ENCODE measurements around the gene ADAMTSL2.
"Not testable (repeated sequence)": the region's sequence is repeated elsewhere in the genome, so short reads cannot be mapped to it uniquely, and the experiment has no call there.

Gene ADAMTSL2

GRCh38 chr9:133560944-133561343 lies 26.4 kb downstream of the ADAMTSL2 start:
- Mint-ChIP-seq H3K27me3 (ENCODE audit: low read depth) (peaks cover 14% of the 10 kb centered on the region), H3K4me3 (no peak overlapping the region)
- TF ChIP-seq, protein P1, sequence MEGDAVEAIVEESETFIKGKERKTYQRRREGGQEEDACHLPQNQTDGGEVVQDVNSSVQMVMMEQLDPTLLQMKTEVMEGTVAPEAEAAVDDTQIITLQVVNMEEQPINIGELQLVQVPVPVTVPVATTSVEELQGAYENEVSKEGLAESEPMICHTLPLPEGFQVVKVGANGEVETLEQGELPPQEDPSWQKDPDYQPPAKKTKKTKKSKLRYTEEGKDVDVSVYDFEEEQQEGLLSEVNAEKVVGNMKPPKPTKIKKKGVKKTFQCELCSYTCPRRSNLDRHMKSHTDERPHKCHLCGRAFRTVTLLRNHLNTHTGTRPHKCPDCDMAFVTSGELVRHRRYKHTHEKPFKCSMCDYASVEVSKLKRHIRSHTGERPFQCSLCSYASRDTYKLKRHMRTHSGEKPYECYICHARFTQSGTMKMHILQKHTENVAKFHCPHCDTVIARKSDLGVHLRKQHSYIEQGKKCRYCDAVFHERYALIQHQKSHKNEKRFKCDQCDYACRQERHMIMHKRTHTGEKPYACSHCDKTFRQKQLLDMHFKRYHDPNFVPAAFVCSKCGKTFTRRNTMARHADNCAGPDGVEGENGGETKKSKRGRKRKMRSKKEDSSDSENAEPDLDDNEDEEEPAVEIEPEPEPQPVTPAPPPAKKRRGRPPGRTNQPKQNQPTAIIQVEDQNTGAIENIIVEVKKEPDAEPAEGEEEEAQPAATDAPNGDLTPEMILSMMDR (IDR thresholded peaks at IDR 0.05; ENCODE audit: unreplicated experiment in 3 of 3): no peak

GRCh38 chr9:133561976-133562554 lies 27.6 kb downstream of the ADAMTSL2 start:
- TF ChIP-seq, protein P1 (IDR thresholded peaks at IDR 0.05; ENCODE audit: unreplicated experiment in 3 of 3): no peak
- Mint-ChIP-seq H3K27me3 (ENCODE audit: low read depth) (peaks cover 11% of the 10 kb centered on the region), H3K4me3 (no peak overlapping the region), H3K36me3 (ENCODE audit: low read depth) (no peaks in the 10 kb centered on the region), H3K4me1 (peaks cover 47% of the 10 kb centered on the region), H3K27ac (peak overlapping the region in 1 of 3 experiments; percentile 74), H3K9me3 (no peaks in the 10 kb centered on the region)

More at GRCh38 chr9:133560944-133561343, 26.4 kb downstream of the ADAMTSL2 start:
- Mint-ChIP-seq H3K36me3 (ENCODE audit: low read depth) (no peaks in the 10 kb centered on the region), H3K27ac (peak overlapping the region in 1 of 3 experiments; percentile 29), H3K4me1 (peaks cover 50% of the 10 kb centered on the region), H3K9me3 (no peaks in the 10 kb centered on the region)

GRCh38 chr9:133562611-133563290 lies 28.2 kb downstream of the ADAMTSL2 start:
- H3K27me3 Mint-ChIP-seq (ENCODE audit: low read depth): peaks cover 14% of the 10 kb centered on the region

GRCh38 chr9:133563291-133563796 lies 28.8 kb downstream of the ADAMTSL2 start:
- Mint-ChIP-seq H3K27me3 (ENCODE audit: low read depth) (peaks cover 15% of the 10 kb centered on the region), H3K27ac (peak overlapping the region in 2 of 3 experiments; percentile 46 to 82), H3K4me3 (peak overlapping the region in 2 of 3 experiments; percentile 31 to 46), H3K36me3 (ENCODE audit: low read depth) (no peaks in the 10 kb centered on the region), H3K4me1 (peaks cover 41% of the 10 kb centered on the region), H3K9me3 (no peaks in the 10 kb centered on the region)
- TF ChIP-seq, protein P1 (IDR thresholded peaks at IDR 0.05; ENCODE audit: unreplicated experiment in 3 of 3): no peak

More at GRCh38 chr9:133562611-133563290, 28.2 kb downstream of the ADAMTSL2 start:
- Mint-ChIP-seq H3K4me3 (peak overlapping the region in 1 of 3 experiments; percentile 19), H3K4me1 (peaks cover 47% of the 10 kb centered on the region), H3K36me3 (ENCODE audit: low read depth) (no peaks in the 10 kb centered on the region), H3K27ac (peak overlapping the region in 2 of 3 experiments; percentile 46 to 82), H3K9me3 (no peaks in the 10 kb centered on the region)
- TF ChIP-seq, protein P1 (IDR thresholded peaks at IDR 0.05; ENCODE audit: unreplicated experiment in 3 of 3): no peak

- Mint-ChIP-seq H3K27ac (peak overlapping the region in 2 of 3 experiments; percentile 46 to 82), H3K27me3 (ENCODE audit: low read depth) (peaks cover 15% of the 10 kb centered on the region), H3K4me1 (peaks cover 38% of the 10 kb centered on the region), H3K4me3 (peak overlapping the region in 1 of 3 experiments; percentile 31)
- H3K9me3 Mint-ChIP-seq; H3K36me3 Mint-ChIP-seq (ENCODE audit: low read depth): not testable (repeated sequence)
Observed at GRCh38 chr9:133563814-133564213, 29.3 kb downstream of the ADAMTSL2 start.

GRCh38 chr9:133564451-133565116 lies 30.1 kb downstream of the ADAMTSL2 start:
- TF ChIP-seq, protein P1 (IDR thresholded peaks at IDR 0.05; ENCODE audit: unreplicated experiment in 3 of 3): no peak
- Mint-ChIP-seq H3K36me3 (ENCODE audit: low read depth) (no peaks in the 10 kb centered on the region), H3K27ac (peak overlapping the region; percentile 29 to 81 (median 52)), H3K4me3 (peak overlapping the region in 1 of 3 experiments; percentile 35), H3K27me3 (ENCODE audit: low read depth) (peaks cover 15% of the 10 kb centered on the region), H3K9me3 (no peaks in the 10 kb centered on the region), H3K4me1 (peaks cover 38% of the 10 kb centered on the region)
